GM04504 (cell line): ENCODE measurements around the gene SEMA6A.
"Not testable (repeated sequence)": the region's sequence is repeated elsewhere in the genome, so short reads cannot be mapped to it uniquely, and the experiment has no call there.

Source experiments
- DNase-seq: peaks from one replicate; pipeline ENCODE4 v3.0.0-alpha.2; 2012; ENCODE audit warnings: low read depth

Gene SEMA6A

GRCh38 chr5:116546033-116546742 is 28.4 kb downstream of the SEMA6A start:
- DNase-seq, result no peak

GRCh38 chr5:116545465-116545864 is 29.2 kb downstream of the SEMA6A start:
- not testable (repeated sequence) for DNase-seq

- no peak for DNase-seq
Measured at GRCh38 chr5:116544531-116545241, 29.9 kb downstream of the SEMA6A start.

GRCh38 chr5:116543501-116543900 is 31.1 kb downstream of the SEMA6A start:
- no peak for DNase-seq

- DNase-seq, result no peak
Measured at GRCh38 chr5:116542619-116543018, 32.0 kb downstream of the SEMA6A start.

- DNase-seq, result no peak
Measured at GRCh38 chr5:116539222-116539621, 35.4 kb downstream of the SEMA6A start.

- no peak for DNase-seq
Measured at GRCh38 chr5:116536316-116537083, 38.1 kb downstream of the SEMA6A start.

GRCh38 chr5:116534964-116535651 is 39.5 kb downstream of the SEMA6A start:
- no peak for DNase-seq

- no peak for DNase-seq
Measured at GRCh38 chr5:116532762-116533525, 41.7 kb downstream of the SEMA6A start.

GRCh38 chr5:116531635-116532034 is 43.0 kb downstream of the SEMA6A start:
- no peak for DNase-seq

GRCh38 chr5:116531117-116531516 is 43.5 kb downstream of the SEMA6A start:
- DNase-seq, result no peak

- DNase-seq, result no peak
Measured at GRCh38 chr5:116530276-116530675, 44.3 kb downstream of the SEMA6A start.

GRCh38 chr5:116529615-116530014 is 45.0 kb downstream of the SEMA6A start:
- DNase-seq, result no peak

GRCh38 chr5:116528519-116529234 is 45.9 kb downstream of the SEMA6A start:
- DNase-seq, result no peak

- no peak for DNase-seq
Measured at GRCh38 chr5:116527582-116527981, 47.0 kb downstream of the SEMA6A start.

- DNase-seq, result no peak
Measured at GRCh38 chr5:116525674-116526073, 48.9 kb downstream of the SEMA6A start.

- no peak for DNase-seq
Measured at GRCh38 chr5:116524966-116525365, 49.7 kb downstream of the SEMA6A start.

GRCh38 chr5:116524051-116524904 is 50.3 kb downstream of the SEMA6A start:
- DNase-seq, result no peak

- DNase-seq, result not testable (repeated sequence)
Measured at GRCh38 chr5:116523182-116523581, 51.4 kb downstream of the SEMA6A start.
